Activated CD4-positive, CD25-positive, alpha-beta regulatory T cell treated with anti-CD3 and anti-CD28 coated beads, Interleukin-2, amount 50 U/mL, for 16 hours (primary cell): ENCODE results near the gene SH3PXD2B.

ENCODE experiments used
- DNase-seq: peaks from one replicate; pipeline ENCODE4 v3.0.0-alpha.2; 2020; ENCODE audit warnings: low read depth, low spot score

Gene SH3PXD2B

GRCh38 chr5:172436879-172437369, 17.4 kb downstream of the SH3PXD2B start:
- no peak for DNase-seq

- DNase-seq = no peak
Observed at GRCh38 chr5:172436078-172436878, 18.0 kb downstream of the SH3PXD2B start.

- no peak for DNase-seq
Observed at GRCh38 chr5:172435362-172436077, 18.8 kb downstream of the SH3PXD2B start.

- DNase-seq = no peak
Observed at GRCh38 chr5:172434251-172434650, 20.1 kb downstream of the SH3PXD2B start.

DNA sequence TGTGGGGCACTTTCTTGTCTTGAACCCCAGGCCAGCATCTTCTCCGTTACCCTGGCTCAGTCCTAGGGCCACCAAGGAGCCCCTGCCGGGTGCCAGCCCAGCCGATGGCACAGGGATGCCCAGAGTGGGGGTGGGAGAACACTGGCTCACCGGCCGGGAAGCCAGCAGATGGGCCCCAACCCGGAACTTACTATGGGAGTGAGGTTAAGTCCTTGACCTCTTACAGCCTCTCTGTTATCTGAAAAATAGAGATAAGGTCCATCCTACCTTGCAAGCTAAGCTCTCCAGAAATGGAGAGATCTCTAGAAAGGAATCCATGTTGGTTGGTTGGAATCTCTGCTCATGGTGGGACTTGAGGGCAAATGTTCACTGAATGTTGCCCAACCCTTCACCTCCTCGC, 20.8 kb downstream of the SH3PXD2B start:
- no peak for DNase-seq

DNA sequence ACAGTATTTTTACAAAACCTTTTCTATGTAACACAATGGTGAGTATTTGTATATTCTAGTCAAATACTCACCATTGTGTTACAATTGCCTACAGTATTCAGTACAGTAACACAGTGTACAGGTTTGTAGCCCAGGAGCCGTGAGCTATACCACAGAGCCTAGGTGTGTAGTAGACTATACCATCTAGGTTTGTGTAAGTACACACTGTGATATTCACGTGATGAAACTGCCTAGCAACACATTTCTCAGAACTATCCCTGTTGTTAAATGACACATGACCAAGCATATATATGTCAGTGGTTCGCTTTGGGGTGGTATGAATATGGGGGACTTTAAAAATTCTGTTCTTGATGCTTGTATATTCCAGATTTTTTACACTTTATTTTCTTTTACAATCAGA, 21.3 kb downstream of the SH3PXD2B start:
- DNase-seq = no peak

DNA sequence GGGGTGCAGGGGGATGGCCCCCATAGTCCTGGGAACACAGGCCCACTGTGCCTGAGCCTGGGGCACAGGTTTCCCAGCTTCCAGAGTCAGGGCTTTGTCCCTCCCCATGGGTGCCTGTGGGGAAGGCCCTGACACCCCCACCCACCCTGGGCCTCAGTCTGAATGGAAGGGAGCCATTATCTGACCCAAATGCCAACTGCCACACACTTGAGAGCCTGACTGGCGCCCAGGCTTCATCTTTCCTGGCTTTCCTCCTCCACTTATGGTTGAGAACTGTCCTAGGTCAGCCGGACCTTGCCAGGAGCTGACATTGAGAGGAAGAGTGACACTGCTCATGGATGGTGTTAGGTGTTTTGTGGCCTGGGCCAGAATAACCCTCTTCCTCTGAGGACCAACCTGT, 24.0 kb downstream of the SH3PXD2B start:
- no peak for DNase-seq

GRCh38 chr5:172429201-172429940, 25.0 kb downstream of the SH3PXD2B start:
- no peak for DNase-seq

- no peak for DNase-seq
Observed at GRCh38 chr5:172428224-172429166, 25.8 kb downstream of the SH3PXD2B start.

- DNase-seq = no peak
Observed at GRCh38 chr5:172427202-172427601, 27.1 kb downstream of the SH3PXD2B start.

- no peak for DNase-seq
Observed at GRCh38 chr5:172426086-172426485, 28.2 kb downstream of the SH3PXD2B start.

DNA sequence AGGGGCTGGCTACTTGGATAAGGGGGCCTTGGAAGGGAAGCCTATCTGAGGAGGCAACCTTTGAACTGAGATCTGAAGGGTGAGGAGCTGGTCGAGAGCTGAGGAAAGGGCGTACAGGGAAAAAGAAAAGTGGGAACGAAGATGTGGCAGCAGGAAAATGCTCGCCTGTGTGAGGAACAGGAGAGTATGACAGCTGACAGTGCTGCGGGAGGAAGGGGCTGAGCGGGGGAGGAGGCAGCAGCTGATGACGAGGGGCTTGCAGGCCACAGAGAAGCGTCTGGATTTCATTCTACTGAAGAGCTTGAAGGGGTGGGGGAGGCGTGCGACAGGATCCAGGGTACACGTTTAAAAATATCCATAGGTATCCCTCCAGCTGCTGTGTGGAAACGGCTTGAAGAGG, 28.9 kb downstream of the SH3PXD2B start:
- no peak for DNase-seq

GRCh38 chr5:172424808-172425207, 29.5 kb downstream of the SH3PXD2B start:
- no peak for DNase-seq

- DNase-seq = no peak
Observed at GRCh38 chr5:172424111-172424490, 30.2 kb downstream of the SH3PXD2B start.

DNA sequence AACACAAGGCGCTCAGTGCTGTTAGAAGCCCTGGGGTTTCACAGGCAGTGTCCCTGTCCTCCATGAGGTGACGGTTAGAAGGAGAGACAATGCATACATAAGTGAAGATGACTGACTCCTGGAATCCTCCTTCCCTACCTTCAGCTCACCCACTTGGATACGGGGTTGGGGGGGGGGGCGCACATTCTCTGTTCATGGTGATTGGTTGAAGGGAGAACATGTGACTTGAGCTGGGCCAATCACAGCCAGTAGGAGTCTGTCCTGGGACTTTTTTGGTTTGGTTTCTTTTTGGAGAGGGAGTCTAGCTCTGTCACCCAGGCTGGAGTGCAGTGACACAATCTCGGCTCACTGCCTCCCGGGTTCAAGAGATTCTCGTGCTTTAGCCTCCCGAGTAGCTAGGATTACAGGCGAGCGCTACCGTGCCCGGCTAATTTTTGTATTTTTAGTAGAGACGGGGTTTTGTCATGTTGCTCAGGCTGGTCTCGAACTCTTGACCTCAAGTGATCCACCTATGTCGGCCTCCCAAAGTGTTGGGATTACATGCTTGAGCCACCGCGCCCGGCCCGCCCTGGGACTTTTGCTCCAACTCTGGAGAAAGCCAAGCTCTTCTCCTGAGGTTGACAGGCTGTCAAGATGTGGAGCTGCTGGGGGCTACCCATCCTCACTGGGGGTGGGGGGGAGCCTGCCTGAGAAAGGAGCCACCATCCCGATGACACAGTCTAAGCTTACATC, 30.8 kb downstream of the SH3PXD2B start:
- DNase-seq = no peak

- no peak for DNase-seq
Observed at GRCh38 chr5:172422255-172422654, 32.1 kb downstream of the SH3PXD2B start.

DNA sequence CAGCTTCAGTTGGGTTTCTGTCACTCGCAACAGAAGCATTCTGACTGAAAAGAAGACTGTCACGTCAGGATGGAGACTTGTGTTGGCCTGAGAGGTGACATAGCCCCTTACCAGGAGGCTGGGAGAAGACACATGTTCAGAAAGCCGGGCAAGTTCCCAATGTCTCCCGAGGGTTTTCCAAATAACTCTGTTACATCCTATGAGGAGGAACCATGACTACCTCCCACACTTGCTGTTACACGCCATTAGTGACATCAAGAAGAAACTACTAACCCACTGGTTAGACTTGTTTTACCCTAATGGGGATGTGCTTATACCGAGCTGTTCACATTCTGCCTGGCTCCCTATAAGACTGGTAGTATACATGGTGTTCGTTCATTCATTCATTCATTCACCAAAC, 33.3 kb downstream of the SH3PXD2B start:
- DNase-seq = no peak

DNA sequence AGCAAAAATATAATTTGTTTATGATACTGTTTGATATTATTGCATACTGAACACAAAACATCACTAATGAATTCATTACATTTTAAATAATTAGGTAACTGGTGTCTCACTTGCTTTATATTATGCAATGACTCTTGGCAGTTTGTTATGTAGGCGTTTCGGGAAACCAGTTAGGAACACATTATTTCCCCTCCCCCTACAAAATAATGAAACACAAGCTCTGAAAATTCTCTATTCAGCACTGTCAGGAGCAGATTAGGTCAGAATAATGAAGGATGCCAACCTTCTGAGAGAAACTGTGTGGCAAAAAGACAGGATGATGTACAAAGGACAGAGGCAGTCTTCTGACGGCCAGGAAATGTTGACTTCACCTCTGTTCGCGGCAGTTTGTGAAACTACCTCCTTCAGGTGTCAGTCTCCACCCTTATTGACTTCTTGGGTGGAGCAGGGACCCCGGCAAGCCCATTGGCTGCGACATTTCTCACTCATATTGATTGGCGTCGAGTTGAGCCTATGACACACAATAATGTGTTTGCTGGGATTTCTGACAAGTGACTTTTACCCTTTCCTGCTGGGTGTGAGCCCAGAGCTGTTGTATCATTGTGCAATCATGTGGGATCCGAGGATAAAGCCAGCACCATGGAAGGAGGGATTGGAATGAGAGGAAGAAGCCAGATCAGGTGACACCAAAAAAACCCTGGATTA, 33.9 kb downstream of the SH3PXD2B start:
- no peak for DNase-seq

DNA sequence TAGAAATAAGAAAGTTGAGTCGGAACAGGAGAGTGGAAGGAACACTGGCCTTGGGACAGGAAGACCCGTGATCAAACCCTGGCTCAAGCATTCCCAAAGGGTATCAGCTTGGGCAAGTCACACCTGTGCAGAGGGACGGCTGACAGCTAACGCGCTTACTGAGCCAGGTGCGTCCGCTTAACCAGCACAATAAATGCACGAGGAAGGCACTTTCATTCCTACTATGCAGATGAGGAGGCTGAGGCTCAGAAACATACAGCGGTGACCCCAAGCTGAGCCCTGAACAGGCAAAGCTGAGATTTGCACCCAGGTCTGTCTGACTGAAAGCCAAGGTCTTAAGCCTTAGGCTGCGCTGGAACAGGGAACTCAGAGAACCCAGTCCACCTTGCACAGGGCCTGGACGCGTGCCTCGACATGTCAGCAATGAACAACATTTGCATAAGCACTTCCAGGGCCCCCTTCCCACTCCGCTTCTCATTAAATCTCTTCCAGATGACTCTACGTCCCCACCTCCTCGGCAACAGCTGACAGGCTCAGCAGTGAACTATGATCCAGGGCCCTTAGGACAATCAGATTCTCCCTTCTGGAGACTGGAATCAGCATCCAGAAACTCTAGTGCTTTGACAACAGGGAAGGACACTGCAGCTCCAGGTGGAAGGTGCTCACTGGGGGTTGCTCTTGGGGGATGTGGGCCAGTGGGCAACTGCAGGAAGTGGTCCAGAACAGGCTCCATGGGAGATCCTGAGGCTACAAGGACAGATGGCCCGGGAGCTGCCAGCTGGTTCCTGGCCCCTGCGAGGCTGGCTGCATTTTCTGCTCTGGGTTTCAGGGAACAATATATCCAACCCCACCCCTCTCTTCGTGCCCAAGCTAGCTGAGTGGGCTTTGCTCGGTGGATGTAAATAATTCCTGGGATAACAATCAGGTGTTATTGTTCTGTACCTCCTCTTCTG, 35.2 kb downstream of the SH3PXD2B start:
- no peak for DNase-seq
